Inferior parietal cortex (tissue), 1 donor: ENCODE results near the gene GOLPH3.
"Not testable (repeated sequence)": the region's sequence is repeated elsewhere in the genome, so short reads cannot be mapped to it uniquely, and the experiment has no call there.

Experiments
- DNase-seq: peaks from one replicate; pipeline ENCODE4 v3.0.0-alpha.2; 2016; ENCODE audit errors: extremely low spot score

Gene GOLPH3

GRCh38 chr5:32099486-32100035 lies 74.6 kb downstream of the GOLPH3 start:
- no peak for DNase-seq

DNA sequence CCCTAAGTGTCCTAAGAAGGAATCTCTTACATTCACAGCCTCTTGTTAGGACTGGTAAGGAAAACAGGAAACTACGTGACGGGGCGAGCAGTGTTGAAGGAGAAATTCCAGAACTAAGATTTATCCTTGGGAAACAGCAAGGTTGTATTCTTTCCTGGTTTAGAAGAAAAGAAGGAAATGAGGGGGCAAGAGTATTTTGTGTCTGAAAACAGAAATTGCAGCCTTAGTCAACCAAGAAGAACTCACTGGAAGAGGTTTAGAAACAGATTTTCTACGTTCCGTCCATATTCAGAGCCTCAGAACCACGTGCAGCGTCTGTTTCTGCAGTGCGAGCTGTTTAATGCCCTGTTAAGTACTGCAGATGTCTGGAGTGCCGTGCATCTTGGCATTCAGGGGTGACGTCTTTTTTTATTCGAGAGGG lies 75.2 kb downstream of the GOLPH3 start:
- DNase-seq, result no peak

DNA sequence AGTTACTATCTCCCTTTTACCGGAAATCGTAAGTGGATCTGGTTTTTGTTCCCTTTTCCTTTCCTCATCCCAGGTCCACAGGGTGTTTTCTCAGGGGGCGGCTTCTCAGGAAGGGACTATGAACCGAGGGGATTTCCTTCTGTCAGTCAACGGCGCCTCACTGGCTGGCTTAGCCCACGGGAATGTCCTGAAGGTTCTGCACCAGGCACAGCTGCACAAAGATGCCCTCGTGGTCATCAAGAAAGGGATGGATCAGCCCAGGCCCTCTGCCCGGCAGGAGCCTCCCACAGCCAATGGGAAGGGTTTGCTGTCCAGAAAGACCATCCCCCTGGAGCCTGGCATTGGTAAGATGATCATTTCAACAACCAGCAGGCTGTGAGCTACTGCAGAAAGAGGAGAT lies 75.8 kb downstream of the GOLPH3 start:
- DNase-seq, result no peak

DNA sequence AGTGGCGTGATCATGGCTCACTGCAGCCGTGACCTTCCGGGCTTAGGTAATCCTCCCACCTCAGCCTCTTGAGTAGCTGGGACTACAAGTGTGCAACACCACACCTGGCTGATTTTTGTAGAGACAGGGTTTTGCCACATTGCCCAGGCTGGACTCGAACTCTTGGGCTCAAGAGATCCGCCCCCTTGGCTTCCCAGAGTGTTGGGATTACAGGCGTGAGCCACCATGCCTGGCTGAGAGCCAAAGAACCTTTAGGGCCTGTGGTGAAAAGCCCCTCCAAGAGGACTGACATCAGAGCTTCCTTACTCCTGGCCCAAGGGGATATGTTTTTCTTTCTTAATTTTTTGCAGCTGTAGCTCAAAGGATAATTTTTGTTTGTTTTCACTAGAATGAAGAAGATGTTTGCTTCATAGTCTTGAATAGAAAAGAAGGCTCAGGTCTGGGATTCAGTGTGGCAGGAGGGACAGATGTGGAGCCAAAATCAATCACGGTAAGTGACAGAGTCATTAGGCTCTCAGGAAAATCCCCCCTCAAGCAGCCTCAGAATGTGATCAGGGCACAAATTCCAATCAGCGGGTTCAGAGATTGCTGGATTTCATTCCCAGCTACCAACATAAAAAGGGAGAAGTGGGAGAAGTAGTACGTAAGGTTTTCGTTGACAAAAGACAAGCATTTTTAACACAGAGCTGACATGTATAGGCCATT lies 77.1 kb downstream of the GOLPH3 start:
- DNase-seq, result no peak

GRCh38 chr5:32095261-32095671 lies 78.9 kb downstream of the GOLPH3 start:
- no peak for DNase-seq

GRCh38 chr5:32094691-32095090 lies 79.4 kb downstream of the GOLPH3 start:
- DNase-seq, result no peak

GRCh38 chr5:32092938-32093812 lies 80.9 kb downstream of the GOLPH3 start:
- DNase-seq, result peak; percentile 88

DNA sequence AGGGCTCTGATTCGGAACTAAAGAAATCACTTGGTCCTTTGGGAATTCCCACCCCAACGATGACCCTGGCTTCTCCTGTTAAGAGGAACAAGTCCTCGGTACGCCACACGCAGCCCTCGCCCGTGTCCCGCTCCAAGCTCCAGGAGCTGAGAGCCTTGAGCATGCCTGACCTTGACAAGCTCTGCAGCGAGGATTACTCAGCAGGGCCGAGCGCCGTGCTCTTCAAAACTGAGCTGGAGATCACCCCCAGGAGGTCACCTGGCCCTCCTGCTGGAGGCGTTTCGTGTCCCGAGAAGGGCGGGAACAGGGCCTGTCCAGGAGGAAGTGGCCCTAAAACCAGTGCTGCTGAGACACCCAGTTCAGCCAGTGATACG lies 83.4 kb downstream of the GOLPH3 start:
- no peak for DNase-seq

GRCh38 chr5:32090026-32090754 lies 83.9 kb downstream of the GOLPH3 start:
- DNase-seq, result no peak

- DNase-seq, result no peak
Observed at GRCh38 chr5:32089146-32090000, 84.7 kb downstream of the GOLPH3 start.

- DNase-seq, result no peak
Observed at GRCh38 chr5:32088214-32088613, 85.9 kb downstream of the GOLPH3 start.

DNA sequence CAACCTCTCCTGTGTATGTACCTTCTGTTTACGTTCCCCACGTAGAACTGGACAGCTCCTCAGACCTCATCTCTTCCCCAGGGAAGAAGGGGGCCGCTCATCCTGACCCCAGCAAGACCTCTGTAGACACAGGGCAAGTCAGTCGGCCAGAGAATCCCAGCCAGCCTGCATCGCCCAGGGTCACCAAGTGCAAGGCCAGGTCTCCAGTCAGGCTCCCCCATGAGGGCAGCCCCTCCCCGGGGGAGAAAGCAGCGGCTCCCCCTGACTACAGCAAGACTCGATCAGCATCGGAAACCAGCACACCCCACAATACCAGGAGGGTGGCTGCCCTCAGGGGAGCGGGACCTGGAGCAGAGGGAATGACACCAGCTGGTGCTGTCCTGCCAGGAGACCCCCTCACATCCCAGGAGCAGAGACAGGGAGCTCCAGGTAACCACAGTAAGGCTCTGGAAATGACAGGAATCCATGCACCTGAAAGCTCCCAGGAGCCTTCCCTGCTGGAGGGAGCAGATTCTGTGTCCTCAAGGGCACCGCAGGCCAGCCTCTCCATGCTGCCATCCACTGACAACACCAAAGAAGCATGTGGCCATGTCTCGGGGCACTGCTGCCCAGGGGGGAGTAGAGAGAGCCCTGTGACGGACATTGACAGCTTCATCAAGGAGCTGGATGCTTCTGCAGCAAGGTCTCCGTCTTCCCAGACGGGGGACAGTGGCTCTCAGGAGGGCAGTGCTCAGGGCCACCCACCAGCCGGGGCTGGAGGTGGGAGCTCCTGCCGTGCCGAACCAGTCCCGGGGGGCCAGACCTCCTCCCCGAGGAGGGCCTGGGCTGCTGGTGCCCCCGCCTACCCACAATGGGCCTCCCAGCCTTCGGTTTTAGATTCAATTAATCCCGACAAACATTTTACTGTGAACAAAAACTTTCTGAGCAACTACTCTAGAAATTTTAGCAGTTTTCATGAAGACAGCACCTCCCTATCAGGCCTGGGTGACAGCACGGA lies 86.7 kb downstream of the GOLPH3 start:
- DNase-seq, result no peak

GRCh38 chr5:32083981-32084430 lies 90.1 kb downstream of the GOLPH3 start:
- no peak for DNase-seq

DNA sequence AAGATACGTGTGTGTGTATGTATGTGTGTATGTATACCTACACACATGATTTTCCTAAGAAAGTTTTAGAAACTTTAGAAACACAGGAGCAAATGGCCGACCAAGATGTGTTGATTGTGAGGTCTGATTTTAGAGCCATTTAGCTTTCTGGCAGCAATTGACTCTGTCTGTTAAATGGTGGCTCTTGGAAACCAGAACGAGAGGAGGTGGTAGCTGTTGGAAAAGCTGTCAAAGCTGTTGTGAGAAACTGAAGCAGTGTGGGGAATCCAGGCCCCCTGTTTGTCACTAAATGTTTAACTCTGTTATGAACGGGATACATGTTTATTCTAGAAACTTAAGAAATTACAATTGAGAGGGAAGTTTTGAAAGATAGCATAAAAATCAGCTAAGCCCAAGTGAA lies 91.4 kb downstream of the GOLPH3 start:
- no peak for DNase-seq

DNA sequence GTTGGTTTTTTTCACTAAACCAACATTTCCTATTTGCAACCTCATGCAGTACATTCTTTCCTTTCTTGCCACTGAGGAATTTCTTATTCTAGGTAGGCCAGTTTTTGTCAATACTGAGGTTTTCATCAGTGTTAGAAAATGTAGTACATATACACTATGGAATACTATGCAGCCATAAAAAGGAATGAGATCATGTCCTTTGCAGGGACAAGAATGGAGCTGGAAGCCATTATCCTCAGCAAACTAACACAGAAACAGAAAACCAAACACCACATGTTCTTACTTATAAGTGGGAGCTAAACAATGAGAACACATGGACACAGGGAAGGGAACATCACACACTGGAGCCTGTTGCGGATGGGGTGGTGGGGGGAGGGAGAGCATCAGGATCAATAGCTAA lies 93.6 kb downstream of the GOLPH3 start:
- DNase-seq, result not testable (repeated sequence)

DNA sequence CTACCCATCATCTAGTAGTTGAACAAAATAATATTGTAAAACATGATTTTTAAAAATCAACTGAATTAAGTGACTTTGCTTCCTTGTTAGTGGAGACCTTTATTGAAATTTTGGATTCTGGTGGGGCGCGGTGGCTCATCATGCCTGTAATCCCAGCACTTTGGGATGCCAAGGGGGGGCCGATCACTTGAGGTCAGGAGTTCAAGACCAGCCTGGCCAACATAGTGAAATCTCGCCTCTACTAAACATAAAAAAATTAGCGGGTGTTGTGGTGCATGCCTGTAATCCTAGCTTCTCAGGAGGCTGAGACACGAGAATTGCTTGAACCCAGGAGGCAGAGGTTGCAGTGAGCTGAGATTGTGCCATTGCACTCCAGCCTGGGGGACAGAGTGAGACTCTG lies 95.3 kb downstream of the GOLPH3 start:
- DNase-seq, result not testable (repeated sequence)

DNA sequence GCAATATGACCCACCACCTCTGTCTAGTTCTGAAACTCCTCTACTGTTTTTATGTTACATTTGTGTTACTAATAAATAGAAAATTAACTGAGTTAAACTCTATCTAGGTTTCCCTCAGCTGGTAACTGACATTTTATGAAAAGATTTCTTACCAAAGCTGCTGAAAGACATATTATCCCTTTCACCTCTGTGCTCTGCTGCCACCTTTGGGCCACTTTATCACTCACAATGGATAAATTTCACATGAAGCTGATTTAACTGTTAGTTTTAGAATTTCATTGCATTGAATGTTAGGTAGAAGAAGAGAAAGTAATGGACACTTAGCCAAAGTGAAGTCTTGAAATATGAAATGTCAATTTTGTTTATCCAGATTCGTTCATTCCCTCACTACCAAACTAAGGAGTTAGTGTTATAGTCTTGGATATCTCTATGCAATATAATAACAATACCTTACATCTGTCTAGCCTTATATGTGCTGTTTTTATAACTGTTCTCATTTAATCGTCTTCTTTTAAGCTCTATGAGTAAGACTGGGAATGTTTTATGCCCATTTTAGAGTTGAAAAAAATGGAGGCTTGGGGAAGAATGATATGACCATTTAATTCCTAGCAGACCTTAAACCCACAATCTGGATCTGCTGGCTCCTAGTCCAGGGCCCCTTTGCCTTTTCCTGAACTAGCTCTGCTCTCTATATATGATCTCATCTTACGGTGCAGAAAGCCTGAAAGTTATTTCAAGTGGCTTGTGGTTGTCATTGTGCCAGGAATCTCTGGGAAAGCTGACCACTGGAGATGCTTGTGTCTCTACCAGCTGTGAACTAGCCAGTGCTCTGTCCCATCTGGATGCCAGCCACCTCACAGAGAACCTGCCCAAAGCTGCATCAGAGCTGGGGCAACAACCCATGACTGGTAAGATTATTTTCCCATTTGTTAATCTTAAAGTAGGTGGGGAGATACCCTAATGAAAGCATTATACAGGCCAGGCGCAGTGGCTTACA lies 97.1 kb downstream of the GOLPH3 start:
- DNase-seq, result peak; percentile 83
